ENCODE data around the gene IL18BP. TPM values are rescaled to one million over a fixed set of nuclear protein-coding genes. Genes with fewer than 3 reads are reported as not detected.

The IL18BP gene
- total RNA-seq, 1 donor from 2014 or later: 6.2 TPM

DNA sequence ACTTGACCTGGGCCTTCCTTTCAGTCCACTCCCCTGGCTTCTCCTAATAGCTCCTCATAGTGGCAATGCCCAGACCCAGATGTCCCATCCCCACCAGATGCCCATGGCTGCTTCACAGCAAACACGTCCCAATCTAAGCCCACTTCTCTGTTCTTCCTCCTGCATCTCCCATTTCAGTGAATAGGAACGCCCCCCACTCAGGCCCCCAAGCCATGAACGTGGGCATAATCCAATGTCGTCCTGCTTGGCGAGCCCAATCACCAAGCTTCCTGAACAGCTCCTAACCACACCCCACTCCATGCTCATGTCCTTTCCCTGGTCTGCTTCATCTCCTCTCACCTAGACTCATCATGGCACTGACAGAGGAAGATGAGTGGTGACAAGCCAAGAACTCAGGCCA lies 8.9 kb downstream of the IL18BP start:
- intact Hi-C loops (cut with DNase I): no loop called here
- no peak for DNase-seq (ENCODE audit: low spot score)

DNA sequence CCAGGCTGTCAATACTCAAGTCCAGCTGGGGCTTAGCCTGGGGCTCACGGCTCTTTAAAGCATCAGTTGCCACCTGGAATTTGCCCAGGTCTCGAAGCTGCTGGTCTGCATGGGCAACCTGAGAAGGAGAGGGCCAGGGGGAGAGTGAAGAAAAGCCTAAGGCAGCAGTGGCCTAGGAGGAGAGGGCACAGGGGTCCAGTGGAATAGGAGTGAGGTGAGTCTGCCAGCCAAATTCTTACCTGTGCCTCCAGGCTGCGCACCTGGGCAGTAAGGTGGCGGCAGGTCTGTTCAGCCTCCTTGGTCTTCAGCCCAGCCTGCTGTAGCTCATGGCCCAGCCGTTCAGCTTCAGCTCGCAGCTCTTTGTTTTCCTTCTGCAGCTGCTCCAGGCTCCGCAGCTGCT lies 10.0 kb downstream of the IL18BP start:
- DNase-seq (ENCODE audit: low spot score): no peak
- intact Hi-C loops (cut with DNase I): no loop called here

DNA sequence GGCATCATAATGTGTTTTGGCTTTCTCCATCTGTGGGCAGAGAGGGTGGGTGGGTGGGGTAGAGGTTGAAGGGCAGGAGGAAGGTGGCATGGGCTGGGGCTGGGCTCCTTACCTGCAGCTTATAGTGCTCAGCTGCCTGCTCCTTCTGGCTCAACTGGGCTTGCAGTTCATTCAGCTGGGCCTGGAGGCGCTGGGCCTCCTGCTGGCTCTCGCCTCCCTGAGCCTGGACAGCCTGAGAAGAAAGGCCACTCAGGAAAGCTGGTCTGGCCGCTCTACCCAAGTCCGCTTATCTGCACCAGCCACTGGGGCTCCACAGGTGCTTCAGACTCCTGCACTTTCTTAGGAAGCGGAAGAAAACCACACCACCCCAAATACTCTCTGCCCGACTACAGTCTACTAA lies 10.4 kb downstream of the IL18BP start:
- no peak for DNase-seq (ENCODE audit: low spot score)
- intact Hi-C loops (cut with DNase I): no loop called here

DNA sequence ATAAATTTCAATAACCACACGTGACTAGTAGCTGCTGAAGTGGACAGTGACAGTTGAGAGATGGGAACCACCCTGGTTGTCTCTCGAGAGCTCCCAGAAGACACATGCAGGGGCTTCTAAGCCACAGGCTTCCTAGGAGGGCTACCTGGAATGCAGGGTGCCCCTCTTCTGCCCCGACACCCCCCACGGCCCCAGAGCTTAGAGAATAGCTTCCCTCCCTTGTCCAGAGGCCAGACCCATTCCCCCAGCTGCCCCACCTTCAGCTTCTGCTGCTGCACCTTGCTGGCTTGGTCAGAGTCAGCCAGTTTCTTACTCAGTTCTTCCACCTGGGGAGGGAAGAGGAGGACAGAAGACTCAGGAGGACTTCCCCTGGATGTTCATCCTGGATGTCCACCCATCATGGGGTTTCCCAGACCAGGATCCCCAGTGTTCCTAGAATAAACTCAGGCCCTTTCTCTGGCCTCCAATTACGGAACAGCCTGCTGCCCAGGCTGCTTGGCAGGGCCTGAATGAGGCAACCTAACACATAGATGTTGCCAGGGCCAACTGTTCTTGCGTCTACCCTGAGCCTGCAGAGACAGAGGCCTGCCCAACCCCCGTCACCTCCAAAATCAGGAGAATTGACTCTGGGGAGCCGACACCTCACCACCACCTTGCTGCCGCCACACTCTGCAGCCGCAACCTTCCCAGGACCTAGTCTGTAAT lies 12.0 kb downstream of the IL18BP start:
- intact Hi-C loops (cut with DNase I): no loop called here
- DNase-seq (ENCODE audit: low spot score): no peak

DNA sequence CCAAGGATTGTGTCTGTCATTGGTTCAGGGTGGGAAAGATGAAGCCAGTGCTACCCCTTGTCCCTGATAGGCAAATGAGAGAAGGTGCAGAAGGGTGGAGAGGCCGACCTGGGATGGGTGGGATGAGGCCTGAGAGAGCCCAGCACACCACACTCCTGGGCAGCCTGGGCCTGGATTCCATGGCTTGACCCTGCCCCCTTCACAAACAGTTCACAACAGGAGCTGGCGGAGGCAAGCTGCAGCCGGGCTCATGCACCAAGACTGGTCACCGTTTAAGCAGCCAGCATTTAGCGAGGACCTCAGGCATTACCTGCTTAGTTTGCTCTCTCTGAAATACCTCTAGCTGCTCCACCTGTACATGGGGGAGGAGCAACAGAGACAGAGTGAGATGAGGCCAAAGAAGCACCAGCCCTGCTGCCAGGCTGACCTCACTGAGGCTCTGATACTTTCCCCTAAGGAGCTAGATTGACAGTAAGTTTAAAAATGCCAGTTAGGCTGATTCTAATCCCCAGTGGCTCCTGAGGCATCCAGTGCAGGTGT lies 13.5 kb downstream of the IL18BP start:
- intact Hi-C loops (cut with DNase I): no loop called here
- no peak for DNase-seq (ENCODE audit: low spot score)

DNA sequence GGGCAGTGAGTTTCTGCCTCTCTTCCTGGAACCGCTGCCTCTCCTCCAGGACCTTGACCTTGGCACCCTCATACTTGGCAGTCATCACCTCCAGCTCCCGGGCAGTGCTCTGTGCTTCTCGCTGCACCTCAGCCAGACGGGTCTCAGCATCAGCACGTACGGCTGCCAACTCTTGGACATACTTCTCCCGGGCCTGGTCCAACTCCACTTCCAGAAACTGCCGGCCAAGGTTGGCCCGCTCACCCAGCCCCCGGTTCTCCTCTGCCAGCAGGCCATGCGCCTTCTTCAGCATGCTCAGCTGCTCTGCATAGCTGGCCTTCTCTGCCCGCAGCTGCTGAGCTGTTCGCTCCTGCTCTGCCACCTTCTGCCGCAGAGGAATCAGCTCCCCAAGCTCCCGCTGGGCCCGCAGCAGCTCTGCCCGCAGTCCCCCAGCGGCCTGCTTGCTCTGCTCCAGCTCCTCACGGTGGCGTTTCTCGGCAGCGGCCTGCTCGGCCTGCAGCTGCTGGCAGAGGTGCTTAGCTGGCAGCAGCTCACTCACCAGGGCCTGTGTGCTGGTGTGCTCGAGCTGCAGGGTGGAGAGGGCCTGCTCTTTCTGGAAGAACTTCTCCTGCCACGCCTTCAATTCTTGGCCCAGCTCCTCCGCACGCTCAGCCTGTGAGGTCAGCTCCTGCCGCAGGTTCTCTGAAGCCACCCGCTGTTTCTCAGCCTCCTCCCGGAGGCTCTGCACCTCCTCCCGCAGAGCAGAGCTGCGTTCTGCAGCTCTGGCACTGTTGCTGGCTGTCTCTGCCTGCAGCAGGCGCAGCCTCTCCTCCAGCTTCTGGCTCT lies 14.4 kb downstream of the IL18BP start:
- intact Hi-C loops (cut with DNase I): no loop called here
- peak; percentile 86 for DNase-seq (ENCODE audit: low spot score)

DNA sequence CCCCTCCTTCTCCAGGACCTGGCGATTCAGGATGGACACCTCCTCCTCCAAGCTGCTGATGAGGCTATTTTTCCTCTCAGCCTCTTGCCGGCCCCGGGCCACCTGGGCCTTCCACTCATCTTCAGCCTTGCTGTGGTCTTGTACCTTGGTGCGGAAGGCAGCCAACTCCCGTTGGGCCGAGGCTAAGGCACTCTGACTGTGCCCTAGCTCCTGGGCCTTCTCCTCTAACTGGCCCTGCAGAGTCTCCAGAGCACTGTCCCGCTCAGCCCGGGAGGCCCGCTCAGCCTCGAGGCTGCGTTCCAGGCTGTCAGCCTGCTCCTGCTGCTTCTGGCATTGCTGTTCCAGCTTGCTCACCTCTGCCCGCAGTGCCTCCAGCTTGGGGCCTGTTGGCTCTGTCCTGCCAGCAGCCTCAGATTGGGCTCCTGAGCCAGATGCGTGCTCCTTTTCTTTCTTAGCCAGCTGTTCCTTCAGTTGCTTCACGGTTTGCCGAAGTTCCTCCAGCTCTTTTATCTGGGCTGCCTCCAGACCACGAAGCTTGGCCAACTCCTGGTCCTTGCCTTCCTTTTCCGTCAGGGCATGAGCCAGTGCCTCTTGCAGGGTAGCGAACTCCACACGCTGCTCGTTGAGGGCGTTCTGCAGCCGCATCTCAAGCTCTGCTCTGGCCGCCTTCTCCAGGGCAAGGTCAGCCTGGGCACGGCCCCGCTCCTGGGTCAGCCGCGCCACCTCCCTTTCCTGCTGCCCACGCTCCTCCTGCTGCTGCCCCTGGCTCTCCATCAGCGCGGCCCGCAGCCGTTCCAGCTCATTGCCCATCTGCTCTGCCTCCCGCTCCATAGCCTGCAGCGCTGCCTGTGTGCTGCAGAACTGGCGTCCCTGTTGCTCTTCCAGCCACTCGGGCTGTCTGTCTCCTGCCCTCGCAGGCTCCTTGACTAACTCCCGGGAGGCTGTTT lies 15.3 kb downstream of the IL18BP start:
- intact Hi-C loops (cut with DNase I): no loop called here
- no peak for DNase-seq (ENCODE audit: low spot score)

DNA sequence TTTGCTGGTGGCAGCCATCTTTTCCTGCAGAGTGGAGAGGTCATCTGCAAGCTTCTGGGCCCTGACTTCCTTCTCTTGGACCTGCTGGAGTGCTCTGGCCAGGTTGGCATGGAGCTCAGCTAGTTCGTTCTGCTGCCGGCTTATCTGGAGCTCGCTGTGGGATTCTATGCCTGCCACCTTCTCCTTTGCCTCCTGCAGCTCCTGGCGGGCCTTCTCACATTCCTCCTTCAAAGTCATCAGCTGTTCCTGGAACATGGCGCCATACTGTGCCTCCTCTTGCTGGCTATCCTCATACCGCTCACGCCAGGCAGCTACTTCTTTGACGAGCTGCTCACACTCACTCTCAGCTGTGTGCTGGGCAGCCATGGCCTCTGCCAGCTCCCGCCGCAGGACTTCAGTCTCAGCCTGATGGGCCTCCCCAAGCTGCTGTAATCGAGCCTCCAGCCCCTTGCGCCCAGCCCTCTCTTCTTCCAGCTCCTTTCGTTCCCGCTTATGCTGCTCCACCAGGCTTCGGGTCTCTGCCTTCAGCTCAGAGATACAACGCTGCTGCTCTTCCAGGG lies 16.1 kb downstream of the IL18BP start:
- DNase-seq (ENCODE audit: low spot score): no peak
- intact Hi-C loops (cut with DNase I): no loop called here

DNA sequence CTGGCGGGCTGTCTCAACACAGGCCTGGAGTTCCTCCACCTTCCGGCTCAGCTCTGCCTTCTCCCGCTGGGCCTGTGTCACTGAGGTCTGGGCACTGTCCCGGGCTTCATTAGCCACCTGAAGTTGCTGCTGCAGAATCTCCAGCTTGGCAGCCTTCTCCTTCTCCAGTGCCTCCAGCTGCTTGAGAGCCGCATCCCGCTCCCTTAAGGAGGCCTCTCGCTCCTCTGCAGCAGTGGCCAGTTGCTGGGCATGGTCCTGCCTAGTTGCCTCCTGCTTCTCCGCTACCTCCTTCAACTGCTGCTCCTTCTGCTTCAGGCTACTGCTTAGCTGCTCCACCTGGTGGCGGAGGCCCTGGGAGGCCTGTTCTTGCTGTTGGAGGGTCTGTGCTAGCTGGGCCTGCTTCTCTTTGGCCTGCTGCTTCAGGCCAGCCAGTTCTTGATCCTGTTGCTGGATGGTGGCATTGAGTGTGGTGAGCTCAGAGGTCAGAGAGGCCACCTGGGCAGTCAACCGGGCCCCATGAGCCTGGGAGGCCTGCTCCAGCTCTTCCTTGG lies 16.9 kb downstream of the IL18BP start:
- intact Hi-C loops (cut with DNase I): no loop called here

DNA sequence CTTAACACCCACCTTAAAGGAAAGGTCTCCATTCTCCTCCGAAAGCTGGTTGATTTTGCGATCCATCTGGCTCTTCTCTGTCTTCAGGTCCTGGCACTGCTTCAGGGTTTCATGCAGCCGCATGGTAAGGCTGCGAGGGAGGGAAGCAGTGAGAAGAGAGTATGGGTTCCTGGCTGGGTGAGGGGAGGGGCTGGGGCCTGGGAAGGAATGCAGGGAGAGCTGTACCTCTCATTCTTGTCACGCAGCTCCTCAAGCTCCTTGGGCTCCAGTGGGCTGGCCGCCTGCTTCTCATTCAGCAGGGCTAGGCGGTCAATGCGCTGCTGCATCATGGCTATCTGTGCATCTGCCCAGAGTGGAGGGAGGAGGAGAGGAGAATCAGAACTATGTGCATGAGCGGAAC lies 19.5 kb downstream of the IL18BP start:
- intact Hi-C loops (cut with DNase I): no loop called here
- peak; percentile 22 for DNase-seq (ENCODE audit: low spot score)

More for the DNA sequence above, 16.9 kb downstream of the IL18BP start:
- no peak for DNase-seq (ENCODE audit: low spot score)

DNA sequence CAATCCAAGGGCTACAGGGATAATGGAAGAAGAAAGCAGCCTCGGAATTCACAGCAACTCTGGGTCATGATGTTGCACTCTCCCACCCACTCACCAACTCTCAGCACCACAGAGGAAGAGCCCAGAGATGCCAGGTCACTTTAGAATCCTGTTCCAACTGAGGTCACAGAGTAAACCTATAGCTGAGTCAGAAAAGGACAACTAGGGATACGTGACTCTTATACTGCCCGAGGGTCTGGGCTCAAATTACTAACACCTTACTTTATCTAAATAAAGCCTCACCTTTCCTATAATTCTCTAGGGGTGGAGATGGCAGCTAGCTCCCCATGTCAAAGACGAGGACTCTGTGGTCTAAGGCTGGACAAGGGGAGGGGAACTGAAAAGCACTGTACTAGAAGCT lies 24.6 kb downstream of the IL18BP start:
- intact Hi-C loops (cut with DNase I): no loop called here
- DNase-seq (ENCODE audit: low spot score): no peak

DNA sequence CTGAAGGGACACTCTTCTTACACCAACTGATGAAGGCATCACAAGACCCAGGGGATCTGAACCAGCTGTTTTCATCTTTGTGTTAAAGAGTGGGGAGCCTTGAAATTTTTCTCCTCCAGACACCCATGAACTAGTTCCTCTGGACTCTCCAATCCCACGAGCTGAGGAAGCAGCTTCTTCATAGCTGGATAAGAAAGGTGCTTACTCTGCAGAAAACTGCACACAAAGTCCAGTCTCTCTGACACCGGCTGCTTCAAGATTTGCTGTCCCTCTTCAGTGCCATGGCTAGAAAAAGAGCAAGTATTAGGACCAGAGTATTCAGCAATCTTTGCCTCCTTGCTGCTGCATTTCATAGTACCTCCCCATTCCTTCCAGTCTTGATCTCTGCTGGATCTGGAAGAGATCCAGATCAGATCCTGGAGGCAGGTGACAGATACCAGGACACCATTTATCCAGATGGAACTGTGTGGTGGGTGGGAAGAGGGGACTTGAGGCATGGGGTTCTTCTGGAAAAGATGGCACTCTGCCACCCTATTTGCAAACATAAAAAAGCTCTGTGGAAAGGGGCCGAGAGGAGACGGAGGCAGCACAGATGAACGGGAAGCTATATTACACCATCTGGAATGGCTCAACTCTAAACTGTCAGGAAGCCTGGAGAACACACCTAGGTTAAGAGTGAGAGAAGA lies 25.5 kb downstream of the IL18BP start:
- intact Hi-C loops (cut with DNase I): no loop called here
- DNase-seq (ENCODE audit: low spot score): no peak

DNA sequence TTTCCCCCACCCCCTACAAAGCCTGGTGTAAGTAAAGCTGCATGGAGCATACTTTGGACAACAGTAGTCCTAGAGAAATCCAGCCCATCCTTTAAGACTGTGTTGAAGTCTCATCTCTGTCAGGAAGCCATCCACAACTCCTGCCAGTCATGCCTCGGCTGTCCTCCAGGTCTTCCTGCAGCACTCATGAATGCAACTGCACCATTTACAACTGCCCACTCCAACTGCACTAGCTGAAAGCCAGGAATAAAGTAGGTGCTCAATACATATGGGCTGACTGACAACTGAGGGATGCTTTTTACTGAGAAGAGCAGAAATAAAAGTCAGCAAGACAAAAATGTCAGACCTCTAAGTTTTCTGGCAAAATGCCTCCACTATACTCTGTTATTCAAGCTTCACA lies 27.4 kb downstream of the IL18BP start:
- intact Hi-C loops (cut with DNase I): loop anchor here (5.0 kb wide), 1 partner anchor 116 kb away; no protein-coding TSS in a partner anchor
- DNase-seq (ENCODE audit: low spot score): no peak

DNA sequence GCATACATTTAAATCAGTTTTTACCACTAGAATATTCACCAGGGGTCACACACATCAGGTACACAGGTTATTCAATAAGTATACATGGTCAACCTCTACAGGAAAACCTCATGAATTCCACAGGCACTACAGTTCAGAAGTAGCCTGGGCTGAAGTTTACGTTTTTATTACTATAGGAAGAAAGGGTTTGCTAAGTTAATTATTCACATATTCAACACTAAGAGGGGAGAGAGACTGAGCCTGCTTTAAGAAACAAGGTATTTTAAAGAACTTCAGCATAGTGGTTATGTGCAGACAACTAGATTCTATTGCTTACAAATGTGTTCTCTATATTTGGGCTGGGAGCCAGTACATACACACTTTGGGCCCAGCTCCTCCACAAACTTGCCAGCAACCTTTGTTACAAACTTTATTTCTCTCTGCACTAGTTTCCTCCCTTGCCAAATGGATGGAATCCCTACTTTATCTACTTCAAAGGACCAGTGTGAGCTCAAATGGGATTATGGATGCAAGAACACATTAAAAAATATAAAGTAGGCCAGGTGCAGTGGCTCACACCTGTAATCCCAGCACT lies 31.9 kb downstream of the IL18BP start:
- DNase-seq (ENCODE audit: low spot score): no peak
- intact Hi-C loops (cut with DNase I): no loop called here

DNA sequence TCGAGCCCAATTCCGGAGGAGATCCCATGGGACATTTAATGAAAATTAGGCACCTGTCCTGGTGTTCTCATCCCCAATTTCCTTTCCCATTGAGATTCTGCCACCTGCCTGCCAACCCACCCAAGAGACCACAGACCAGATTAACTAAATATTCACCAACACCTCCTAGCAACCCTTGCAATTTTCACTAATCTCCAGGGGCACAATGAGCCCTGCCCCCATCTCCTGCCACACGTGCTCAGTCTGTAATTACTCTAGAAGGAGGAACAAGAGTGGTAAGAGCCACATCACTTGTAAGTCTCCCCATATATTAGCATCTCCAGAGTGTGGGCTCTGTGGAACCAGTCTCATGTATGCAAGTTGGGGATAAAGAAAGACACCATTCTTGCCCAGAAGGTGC lies 38.0 kb downstream of the IL18BP start:
- intact Hi-C loops (cut with DNase I): no loop called here
- DNase-seq (ENCODE audit: low spot score): no peak

DNA sequence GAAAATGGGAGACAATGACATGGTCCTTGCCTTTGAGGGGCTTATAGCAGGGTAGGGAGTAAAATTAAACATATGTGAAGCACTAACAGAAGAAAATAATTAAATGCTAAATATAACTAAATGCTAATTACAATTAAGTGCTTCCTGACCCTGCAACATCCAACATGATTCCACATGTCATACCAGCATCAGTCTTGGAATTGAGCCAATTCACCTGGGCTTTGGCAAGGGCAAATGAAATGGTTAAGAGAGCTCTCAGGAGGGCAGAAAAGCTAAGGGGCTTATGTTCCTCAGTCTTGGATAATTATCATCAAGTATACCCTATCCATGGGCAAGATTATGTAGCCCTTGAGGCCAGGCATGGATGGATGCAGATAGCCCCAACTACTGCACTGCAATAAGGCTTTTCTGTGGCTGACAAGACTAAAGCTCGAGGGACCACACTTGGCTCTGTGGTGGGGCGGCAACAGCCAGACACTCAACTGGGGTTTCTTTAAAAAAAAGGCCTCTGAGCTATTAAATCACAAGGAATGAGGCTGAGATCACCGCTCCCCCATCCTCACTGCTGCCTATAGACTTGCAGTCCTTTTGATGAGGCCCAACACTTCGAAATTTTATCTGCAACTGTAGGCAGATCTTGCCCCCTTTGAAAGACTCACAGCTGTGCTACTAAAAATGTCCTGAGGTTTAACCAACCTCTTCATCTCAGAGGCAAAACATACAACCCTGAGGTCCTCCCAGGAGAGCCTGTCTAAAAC lies 39.0 kb downstream of the IL18BP start:
- no peak for DNase-seq (ENCODE audit: low spot score)
- intact Hi-C loops (cut with DNase I): no loop called here

DNA sequence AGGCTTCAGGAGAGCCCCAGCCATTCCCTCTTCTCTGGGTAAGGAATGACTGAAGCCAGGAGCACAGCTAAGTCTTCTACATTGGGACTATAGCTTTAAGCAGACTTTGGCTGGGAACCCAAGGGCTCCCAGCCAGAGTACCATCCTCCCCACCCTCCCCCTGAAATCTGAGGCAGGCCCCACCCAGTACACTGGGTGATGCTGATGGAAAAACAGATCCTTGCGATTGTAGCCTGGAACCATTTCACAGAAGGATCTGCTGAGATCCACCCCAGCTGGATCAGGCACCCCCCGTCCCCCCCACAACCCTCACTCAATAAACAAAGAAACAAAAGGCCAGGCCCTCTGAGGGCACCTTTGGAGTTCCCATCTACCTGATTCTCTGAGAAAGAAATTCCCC lies 39.8 kb downstream of the IL18BP start:
- DNase-seq (ENCODE audit: low spot score): peak; percentile 78
- intact Hi-C loops (cut with DNase I): no loop called here
